Activated CD4-positive, alpha-beta T cell treated with anti-CD3 and anti-CD28 coated beads for 48 hours (primary cell): ENCODE measurements around the gene OSCP1.
A peak's percentile ranks its signal among the peaks of the same experiment; 100 is the strongest.

ENCODE experiments used
- DNase-seq: peaks from one replicate; pipeline ENCODE4 v3.0.0-alpha.2; 2020

The OSCP1 gene

GRCh38 chr1:36380782-36381181, 69.5 kb downstream of the OSCP1 start:
- no peak for DNase-seq

DNA sequence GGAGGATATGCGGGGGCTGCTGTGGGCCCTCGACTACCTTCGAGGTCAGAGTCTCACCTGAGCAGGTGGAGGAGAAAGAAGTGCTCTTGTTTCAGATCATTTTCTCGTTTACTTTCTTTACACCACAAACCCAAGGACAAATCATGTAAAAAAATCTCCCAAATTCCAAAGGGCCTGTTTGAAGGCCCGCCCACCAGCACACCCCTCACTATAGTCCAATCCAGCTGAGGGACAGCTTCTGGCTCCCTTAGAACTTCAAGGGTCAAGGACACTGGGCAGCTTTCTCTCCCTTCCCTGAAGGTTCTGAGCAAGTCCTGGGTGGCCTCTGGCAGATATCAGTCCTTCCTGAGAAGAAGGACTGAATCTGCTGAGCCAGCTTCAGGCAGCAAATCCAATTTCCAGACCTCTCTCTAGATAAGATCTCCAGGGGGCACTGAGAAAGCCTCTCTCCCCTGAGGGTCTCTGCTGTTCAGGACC, 70.1 kb downstream of the OSCP1 start:
- no peak for DNase-seq

GRCh38 chr1:36377791-36378492, 72.3 kb downstream of the OSCP1 start:
- DNase-seq, result no peak

- DNase-seq, result no peak
Measured at GRCh38 chr1:36372617-36373016, 77.6 kb downstream of the OSCP1 start.

DNA sequence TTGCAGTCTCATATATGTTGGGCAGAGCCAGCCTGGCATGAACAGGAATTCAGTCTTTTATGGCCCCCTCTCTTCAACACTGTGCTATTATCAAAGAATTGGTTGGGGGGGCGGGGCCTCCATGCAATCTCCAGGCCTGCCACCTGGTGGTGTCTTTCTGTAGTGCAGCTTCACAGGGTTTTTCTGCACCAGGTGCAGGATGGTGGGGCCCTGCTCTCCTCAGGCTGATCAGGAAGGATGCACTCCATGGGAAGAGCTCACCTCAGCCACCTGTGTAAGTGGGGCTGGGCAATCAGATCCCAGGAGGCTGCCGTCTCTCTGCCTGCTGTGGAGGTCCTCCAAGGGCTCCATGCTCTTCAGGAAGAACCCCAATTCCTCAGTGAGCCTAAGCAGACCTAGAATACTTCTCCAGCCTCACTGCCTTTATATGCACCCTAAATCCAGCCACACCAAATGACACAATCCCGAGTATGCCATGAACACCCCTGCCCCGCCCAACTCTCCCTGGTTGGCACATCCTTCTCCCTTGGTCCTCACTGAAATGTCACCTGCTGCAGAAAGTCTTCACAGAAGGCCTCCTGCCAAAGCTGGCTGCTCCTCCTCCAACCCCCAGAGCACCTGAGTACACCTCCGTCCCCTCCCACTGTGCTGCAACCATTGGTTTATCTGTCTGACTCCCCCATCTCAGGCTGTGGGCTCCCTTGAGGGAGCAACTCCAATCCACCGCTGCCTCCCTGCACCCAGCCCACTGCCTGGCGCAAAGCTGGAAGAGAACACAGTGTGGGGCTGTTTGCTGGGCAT, 81.0 kb downstream of the OSCP1 start:
- DNase-seq, result peak; percentile 91
